OCI-LY3 (cell line): ENCODE measurements around the gene MAFG.

Experiments used
- CTCF ChIP-seq: fragments of 200-600, 300-600 bp; sonication (generic); IDR thresholded peaks from 2 replicates; pipeline ENCODE4 v1.5.1; 2014; ENCODE audit warnings: antibody characterized with exemption, low read length, low read depth
- EZH2phosphoT487 ChIP-seq: fragments of 200-600 bp; shearing (Covaris generic); IDR thresholded peaks from 2 replicates; pipeline ENCODE4 v1.6.1; 2018; ENCODE audit warnings: antibody characterized with exemption, mixed run types, low read depth

GRCh38 chr17:81967244-81967532, 39.7 kb upstream of the MAFG start:
- TF ChIP-seq CTCF (no peak), EZH2phosphoT487 (no peak)
